Glutamatergic neuron (in vitro differentiated cells): ENCODE results near the gene CCDC85A. TPM values are rescaled to one million over a fixed set of nuclear protein-coding genes. Genes with fewer than 3 reads are reported as not detected.

Experiments used
- DNase-seq: peaks from one replicate; pipeline ENCODE4 v3.0.0; 2022
- H3K27ac Mint-ChIP-seq: one replicate; pipeline ENCODE4 v1.8.0; 2020; ENCODE audit warnings: mild to moderate bottlenecking, mixed read lengths, inconsistent platforms; ENCODE audit not compliant: unreplicated experiment
- H3K27me3 Mint-ChIP-seq: one replicate; pipeline ENCODE4 v1.8.0; 2020; ENCODE audit warnings: mild to moderate bottlenecking, moderate library complexity, mixed read lengths, inconsistent platforms; ENCODE audit not compliant: unreplicated experiment
- H3K36me3 Mint-ChIP-seq: one replicate; pipeline ENCODE4 v1.8.0; 2020; ENCODE audit warnings: mild to moderate bottlenecking, mixed read lengths, inconsistent platforms; ENCODE audit not compliant: unreplicated experiment
- H3K4me1 Mint-ChIP-seq: one replicate; pipeline ENCODE4 v1.8.0; 2020; ENCODE audit warnings: mild to moderate bottlenecking, low read depth, mixed read lengths, inconsistent platforms; ENCODE audit not compliant: unreplicated experiment
- H3K4me3 Mint-ChIP-seq: one replicate; pipeline ENCODE4 v1.8.0; 2020; ENCODE audit warnings: mild to moderate bottlenecking, mixed read lengths, inconsistent platforms; ENCODE audit not compliant: unreplicated experiment
- H3K9me3 Mint-ChIP-seq: one replicate; pipeline ENCODE4 v1.8.0; 2020; ENCODE audit warnings: mild to moderate bottlenecking, moderate library complexity, mixed read lengths, inconsistent platforms; ENCODE audit not compliant: unreplicated experiment
- total RNA-seq: library from RNA; stranded (reverse); fragmentation: NEBNext Ultra II Directional; extraction: Animal tissue kit (Norgen Biotek cat#: 25700); gene quantifications from one replicate; pipeline ENCODE4 v1.2.1, GENCODE V29; 2021; ENCODE audit not compliant: unreplicated experiment
- TF ChIP-seq, protein P1 (sequence below): fragments of 200-600 bp; sonication (generic); IDR thresholded peaks from one replicate; pipeline ENCODE4 v1.5.0; 2021; ENCODE audit not compliant: partially characterized antibody, unreplicated experiment

The CCDC85A gene
- total RNA-seq, 1 donor from 2014 or later: 12.1 TPM

DNA sequence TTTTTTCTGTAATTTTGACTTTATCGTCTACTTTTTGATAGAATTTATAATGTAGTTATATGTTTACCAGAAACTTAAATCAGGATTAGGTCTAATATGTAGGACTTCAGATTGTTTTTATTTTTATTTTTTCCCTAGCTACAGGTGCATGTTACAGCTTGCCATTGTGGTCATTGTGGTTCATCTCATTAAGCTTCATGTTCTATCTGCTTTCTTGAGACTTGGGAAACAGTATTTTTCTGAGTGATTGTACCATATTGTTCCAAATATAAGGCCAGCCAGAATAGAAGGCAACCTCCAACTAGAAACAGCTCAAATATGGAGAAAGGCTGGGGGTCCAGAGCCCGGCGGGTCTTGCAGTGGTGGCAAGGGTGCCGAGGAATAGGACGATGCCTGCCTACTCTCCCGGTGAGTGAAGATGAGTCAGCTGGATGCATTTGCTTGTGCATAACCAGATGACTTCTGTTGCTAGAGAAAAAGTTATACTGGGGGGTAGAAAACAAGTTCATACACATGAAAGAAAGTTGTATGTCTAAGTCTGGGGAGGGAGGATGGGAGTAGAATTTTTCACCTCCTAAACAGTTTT is 188.4 kb downstream of the CCDC85A start:
- Mint-ChIP-seq H3K4me1 (no peaks in the 10 kb centered on the region), H3K27me3 (peaks cover 3% of the 10 kb centered on the region), H3K27ac (no peak overlapping the region), H3K9me3 (no peaks in the 10 kb centered on the region), H3K36me3 (no peaks in the 10 kb centered on the region), H3K4me3 (no peak overlapping the region)
- DNase-seq: no peak
- TF ChIP-seq, protein P1, sequence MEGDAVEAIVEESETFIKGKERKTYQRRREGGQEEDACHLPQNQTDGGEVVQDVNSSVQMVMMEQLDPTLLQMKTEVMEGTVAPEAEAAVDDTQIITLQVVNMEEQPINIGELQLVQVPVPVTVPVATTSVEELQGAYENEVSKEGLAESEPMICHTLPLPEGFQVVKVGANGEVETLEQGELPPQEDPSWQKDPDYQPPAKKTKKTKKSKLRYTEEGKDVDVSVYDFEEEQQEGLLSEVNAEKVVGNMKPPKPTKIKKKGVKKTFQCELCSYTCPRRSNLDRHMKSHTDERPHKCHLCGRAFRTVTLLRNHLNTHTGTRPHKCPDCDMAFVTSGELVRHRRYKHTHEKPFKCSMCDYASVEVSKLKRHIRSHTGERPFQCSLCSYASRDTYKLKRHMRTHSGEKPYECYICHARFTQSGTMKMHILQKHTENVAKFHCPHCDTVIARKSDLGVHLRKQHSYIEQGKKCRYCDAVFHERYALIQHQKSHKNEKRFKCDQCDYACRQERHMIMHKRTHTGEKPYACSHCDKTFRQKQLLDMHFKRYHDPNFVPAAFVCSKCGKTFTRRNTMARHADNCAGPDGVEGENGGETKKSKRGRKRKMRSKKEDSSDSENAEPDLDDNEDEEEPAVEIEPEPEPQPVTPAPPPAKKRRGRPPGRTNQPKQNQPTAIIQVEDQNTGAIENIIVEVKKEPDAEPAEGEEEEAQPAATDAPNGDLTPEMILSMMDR: no peak

GRCh38 chr2:56375251-56375650 is 191.5 kb downstream of the CCDC85A start:
- Mint-ChIP-seq H3K9me3 (no peaks in the 10 kb centered on the region), H3K27me3 (peaks cover 3% of the 10 kb centered on the region), H3K36me3 (no peaks in the 10 kb centered on the region), H3K4me3 (no peak overlapping the region), H3K27ac (no peak overlapping the region), H3K4me1 (peaks cover 2% of the 10 kb centered on the region)
- TF ChIP-seq, protein P1: no peak
- no peak for DNase-seq

DNA sequence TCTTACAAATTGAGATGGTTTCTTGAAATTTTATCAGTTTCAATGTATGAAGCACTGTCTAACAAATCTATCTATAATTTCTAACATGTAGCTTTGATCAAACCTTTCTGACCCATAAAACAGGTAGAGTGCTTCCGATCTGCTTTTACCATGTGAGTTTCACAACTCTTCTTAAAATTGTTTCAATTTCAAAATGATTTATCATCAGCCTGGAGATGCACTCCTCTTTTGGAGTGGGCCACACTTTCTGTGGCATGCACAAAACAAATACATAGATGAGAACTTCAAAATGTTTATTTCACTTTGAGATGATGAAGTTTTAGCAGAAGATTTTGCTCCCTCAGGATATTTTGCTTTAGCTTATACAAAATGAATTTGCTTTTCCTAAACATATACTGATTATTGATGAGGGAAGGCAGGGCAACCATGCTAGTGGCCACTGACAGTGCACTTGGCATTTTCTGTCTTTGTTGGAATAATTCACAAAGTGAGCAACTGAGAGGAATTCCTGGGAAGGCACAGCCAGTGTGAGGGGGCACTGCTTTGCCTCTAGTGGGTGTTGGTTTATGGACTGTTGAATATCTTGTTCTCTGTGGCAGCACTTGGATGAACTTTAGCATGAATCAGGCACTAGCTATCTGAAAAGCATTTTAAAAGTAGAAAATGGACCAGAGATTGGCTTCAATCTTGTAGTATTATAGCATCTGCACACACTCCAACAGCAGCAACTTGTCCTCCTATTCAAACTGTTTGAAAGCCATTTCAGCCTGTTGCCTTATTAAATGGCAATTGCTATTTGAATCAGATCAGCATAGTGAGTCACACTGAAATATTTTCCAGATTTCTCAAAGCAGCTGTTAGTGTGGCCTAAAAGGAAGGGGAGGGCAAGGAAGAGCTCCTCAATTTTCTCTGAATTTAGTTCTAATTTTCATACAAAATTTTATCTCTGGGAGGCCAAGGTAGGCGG is 193.2 kb downstream of the CCDC85A start:
- peaks cover 3% of the 10 kb centered on the region for H3K27me3 Mint-ChIP-seq
- no peak overlapping the region for H3K4me3 Mint-ChIP-seq
- no peak for DNase-seq
- TF ChIP-seq, protein P1: no peak
- peaks cover 2% of the 10 kb centered on the region for H3K4me1 Mint-ChIP-seq
- H3K36me3 Mint-ChIP-seq: no peaks in the 10 kb centered on the region
- no peak overlapping the region for H3K27ac Mint-ChIP-seq
- no peaks in the 10 kb centered on the region for H3K9me3 Mint-ChIP-seq

DNA sequence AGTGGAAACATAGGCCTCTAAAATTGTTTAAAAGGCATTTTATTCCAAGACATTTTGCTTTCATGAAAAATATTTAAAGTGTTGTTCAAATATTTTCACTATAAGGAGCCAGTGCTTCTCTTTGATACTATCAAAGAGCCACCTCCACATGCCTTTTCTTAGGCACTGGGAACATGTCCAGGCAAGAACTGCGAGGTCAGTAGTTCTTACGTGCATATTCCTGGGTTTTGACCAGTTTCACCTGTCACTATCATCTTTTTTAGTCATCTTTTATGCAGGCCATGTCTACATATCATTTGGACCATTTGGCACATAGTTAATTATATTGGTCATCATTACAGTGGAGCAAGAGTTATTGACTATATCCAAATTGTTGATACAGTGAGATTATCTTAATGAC is 195.3 kb downstream of the CCDC85A start:
- no peak for DNase-seq
- Mint-ChIP-seq H3K27me3 (peaks cover 1% of the 10 kb centered on the region), H3K27ac (no peak overlapping the region), H3K4me1 (peaks cover 2% of the 10 kb centered on the region), H3K4me3 (no peak overlapping the region), H3K9me3 (no peaks in the 10 kb centered on the region), H3K36me3 (no peaks in the 10 kb centered on the region)
- TF ChIP-seq, protein P1: no peak

DNA sequence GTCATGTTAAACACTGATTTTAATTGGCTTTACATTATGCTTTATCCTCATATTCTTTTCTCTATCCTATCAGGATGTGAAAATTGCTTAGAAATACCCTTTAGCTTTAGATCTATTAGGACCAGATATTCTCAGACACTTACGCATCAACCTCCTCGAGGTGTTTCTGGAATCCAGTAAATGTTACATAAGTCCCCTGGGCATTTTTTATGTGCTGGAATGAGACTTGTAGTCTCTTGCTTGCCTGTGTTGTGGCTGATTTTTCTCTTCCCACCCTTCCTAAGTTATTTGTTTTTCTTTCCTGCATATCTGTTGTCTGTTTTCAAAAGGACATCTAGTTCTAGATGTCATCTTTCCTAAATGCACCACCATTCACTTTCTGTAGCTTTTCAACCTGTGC is 197.1 kb downstream of the CCDC85A start:
- Mint-ChIP-seq H3K27me3 (no peaks in the 10 kb centered on the region), H3K9me3 (no peaks in the 10 kb centered on the region), H3K4me3 (no peak overlapping the region), H3K36me3 (no peaks in the 10 kb centered on the region), H3K4me1 (peaks cover 2% of the 10 kb centered on the region), H3K27ac (no peak overlapping the region)
- TF ChIP-seq, protein P1: no peak
- DNase-seq: no peak
